CD4-positive, alpha-beta T cell (primary cell): ENCODE data around the gene SLC16A11. TPM values are rescaled to one million over a fixed set of nuclear protein-coding genes. Genes with fewer than 3 reads are reported as not detected.
"Not testable (repeated sequence)": the region's sequence is repeated elsewhere in the genome, so short reads cannot be mapped to it uniquely, and the experiment has no call there.

Source experiments
- ATAC-seq: fragments of 200-7000 bp; cut with Tn5 transposase; one replicate; pipeline ENCODE4 v1.10.0; 2022; ENCODE audit warnings: mild to moderate bottlenecking; ENCODE audit not compliant: poor library complexity
- CTCF ChIA-PET: fragments of 350-600 bp; sonication (Branson Sonifier 250); formaldehyde crosslinking; loops from one replicate; lab custom pipeline; 2021; ENCODE audit warnings: antibody characterized with exemption, inconsistent platforms; lab: Charles Lee
- POLR2A ChIA-PET: fragments of 350-600 bp; sonication (Branson Sonifier 250); formaldehyde crosslinking; loops from one replicate; lab custom pipeline; 2021; ENCODE audit warnings: antibody characterized with exemption, inconsistent platforms; lab: Charles Lee
- DNase-seq, 14 experiments: peaks; one replicate each; pipeline ENCODE4 v3.0.0-alpha.2; 2013 to 2020; ENCODE audit warnings: mixed read lengths in 2 of 14
- H3K27ac ChIP-seq, 2 donors: one replicate each; pipeline versions ENCODE4 v1.5.1 to v1.7.0; 2013; ENCODE audit warnings: low read length in 2 of 2, low read depth in 1 of 2, mild to moderate bottlenecking in 1 of 2
- H3K27me3 ChIP-seq, 2 experiments: 1 replicate in 1 of 2; 2 replicates in 1 of 2; pipeline versions ENCODE4 v1.6.1 to v1.7.0; 2013; ENCODE audit warnings: low read length in 2 of 2, control low read depth in 1 of 2, mild to moderate bottlenecking in 1 of 2, moderate library complexity in 1 of 2; ENCODE audit not compliant: insufficient read depth in 2 of 2, control insufficient read depth in 1 of 2
- H3K36me3 ChIP-seq: one replicate; pipeline ENCODE4 v1.6.1; 2013; ENCODE audit warnings: low read length, control low read depth; ENCODE audit not compliant: insufficient read depth
- H3K4me1 ChIP-seq: one replicate; pipeline ENCODE4 v1.6.1; 2013; ENCODE audit warnings: low read length, control low read depth; ENCODE audit not compliant: insufficient read depth
- H3K4me3 ChIP-seq: one replicate; pipeline ENCODE4 v1.5.1; 2013; ENCODE audit warnings: mild to moderate bottlenecking, low read length, moderate library complexity
- H3K9me3 ChIP-seq, 2 experiments: 1 replicate in 1 of 2; 2 replicates in 1 of 2; pipeline versions ENCODE4 v1.6.1 to v1.7.0; 2013; ENCODE audit warnings: low read length in 2 of 2, mild to moderate bottlenecking in 2 of 2, control low read depth in 1 of 2, moderate library complexity in 1 of 2; ENCODE audit not compliant: control insufficient read depth in 1 of 2, insufficient read depth in 1 of 2
- H3K27ac Mint-ChIP-seq: one replicate; pipeline ENCODE4 v1.8.0; 2020; ENCODE audit warnings: mixed read lengths
- H3K27me3 Mint-ChIP-seq: one replicate; pipeline ENCODE4 v1.8.0; 2021; ENCODE audit warnings: mixed read lengths
- H3K36me3 Mint-ChIP-seq: one replicate; pipeline ENCODE4 v1.8.0; 2021; ENCODE audit warnings: low read depth, mixed read lengths
- H3K4me1 Mint-ChIP-seq: one replicate; pipeline ENCODE4 v1.8.0; 2021; ENCODE audit warnings: low read depth, mixed read lengths
- H3K4me3 Mint-ChIP-seq: one replicate; pipeline ENCODE4 v1.8.0; 2020; ENCODE audit warnings: mild to moderate bottlenecking, mixed read lengths
- H3K9me3 Mint-ChIP-seq: one replicate; pipeline ENCODE4 v1.8.0; 2020; ENCODE audit warnings: mixed read lengths
- intact Hi-C, 2 experiments: fragments of 100-400 bp; cut with DNase I in 1 of 2; cut with micrococcal nuclease in 1 of 2; formaldehyde crosslinking; loops; one replicate each; pipeline versions ENCODE4 v1.15.1 to v1.9.0; 2023 to 2025; cut with DNase I, micrococcal nuclease
- total RNA-seq, 174 experiments: library from RNA in 2 of 174; stranded (reverse) in 2 of 174; gene quantifications; one replicate each; pipeline ENCODE4 v1.2.3 and lab custom pipeline; 2021 to 2026
- TF ChIP-seq, protein P1 (sequence below): fragments of 200-600 bp; IDR thresholded peaks from one replicate; pipeline ENCODE4 v1.8.0; 2022; ENCODE audit warnings: antibody characterized with exemption, mild to moderate bottlenecking

Gene SLC16A11
- total RNA-seq, 2 experiments from 2014 or later = 1.1 to 1.4 TPM

DNA sequence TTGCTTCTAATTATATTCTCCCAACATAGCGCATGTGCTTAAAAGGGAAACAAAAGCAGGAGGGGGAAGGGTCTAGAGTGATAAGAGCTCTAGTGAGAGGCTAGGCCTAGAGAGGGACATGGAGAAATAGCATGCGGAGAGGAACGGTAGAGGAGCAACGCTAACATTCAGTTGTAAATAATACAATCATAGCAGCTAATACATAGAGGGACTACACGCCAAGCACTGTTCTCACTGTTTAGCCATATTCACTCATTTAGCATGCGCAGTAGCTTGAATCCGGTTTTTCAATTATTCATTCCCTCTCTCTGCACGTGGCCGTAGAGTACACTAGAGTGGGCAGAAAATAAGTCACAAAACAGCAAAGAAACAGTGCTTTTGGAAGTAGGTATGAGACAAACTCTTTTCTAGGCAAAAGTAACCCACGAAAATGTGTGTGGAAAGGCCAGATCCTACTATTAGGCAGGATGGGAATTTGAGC is 49.7 kb downstream of the SLC16A11 start:
- H3K4me1 Mint-ChIP-seq = no peaks in the 10 kb centered on the region
- H3K4me3 Mint-ChIP-seq = no peak overlapping the region
- H3K36me3 Mint-ChIP-seq = peaks cover 33% of the 10 kb centered on the region
- intact Hi-C loops = no loop called here
- Histone ChIP-seq H3K4me3 (no peak overlapping the region), H3K27ac (no peak overlapping the region), H3K4me1 (no peaks in the 10 kb centered on the region), H3K27me3 (no peaks in the 10 kb centered on the region), H3K36me3 (peaks cover 23% of the 10 kb centered on the region), H3K9me3 (no peaks in the 10 kb centered on the region)
- peak overlapping the region; percentile 60 for H3K27ac Mint-ChIP-seq
- ChIA-PET CTCF (interaction anchor here (0.9 to 1.6 kb wide), 2 partner anchors 10 to 52 kb away, joined by 3 read pairs; no protein-coding TSS in a partner anchor), POLR2A (no interaction called here)
- TF ChIP-seq, protein P1, sequence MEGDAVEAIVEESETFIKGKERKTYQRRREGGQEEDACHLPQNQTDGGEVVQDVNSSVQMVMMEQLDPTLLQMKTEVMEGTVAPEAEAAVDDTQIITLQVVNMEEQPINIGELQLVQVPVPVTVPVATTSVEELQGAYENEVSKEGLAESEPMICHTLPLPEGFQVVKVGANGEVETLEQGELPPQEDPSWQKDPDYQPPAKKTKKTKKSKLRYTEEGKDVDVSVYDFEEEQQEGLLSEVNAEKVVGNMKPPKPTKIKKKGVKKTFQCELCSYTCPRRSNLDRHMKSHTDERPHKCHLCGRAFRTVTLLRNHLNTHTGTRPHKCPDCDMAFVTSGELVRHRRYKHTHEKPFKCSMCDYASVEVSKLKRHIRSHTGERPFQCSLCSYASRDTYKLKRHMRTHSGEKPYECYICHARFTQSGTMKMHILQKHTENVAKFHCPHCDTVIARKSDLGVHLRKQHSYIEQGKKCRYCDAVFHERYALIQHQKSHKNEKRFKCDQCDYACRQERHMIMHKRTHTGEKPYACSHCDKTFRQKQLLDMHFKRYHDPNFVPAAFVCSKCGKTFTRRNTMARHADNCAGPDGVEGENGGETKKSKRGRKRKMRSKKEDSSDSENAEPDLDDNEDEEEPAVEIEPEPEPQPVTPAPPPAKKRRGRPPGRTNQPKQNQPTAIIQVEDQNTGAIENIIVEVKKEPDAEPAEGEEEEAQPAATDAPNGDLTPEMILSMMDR = no peak
- no peak for ATAC-seq
- H3K9me3 Mint-ChIP-seq = no peaks in the 10 kb centered on the region
- no peak for DNase-seq
- H3K27me3 Mint-ChIP-seq = no peaks in the 10 kb centered on the region

DNA sequence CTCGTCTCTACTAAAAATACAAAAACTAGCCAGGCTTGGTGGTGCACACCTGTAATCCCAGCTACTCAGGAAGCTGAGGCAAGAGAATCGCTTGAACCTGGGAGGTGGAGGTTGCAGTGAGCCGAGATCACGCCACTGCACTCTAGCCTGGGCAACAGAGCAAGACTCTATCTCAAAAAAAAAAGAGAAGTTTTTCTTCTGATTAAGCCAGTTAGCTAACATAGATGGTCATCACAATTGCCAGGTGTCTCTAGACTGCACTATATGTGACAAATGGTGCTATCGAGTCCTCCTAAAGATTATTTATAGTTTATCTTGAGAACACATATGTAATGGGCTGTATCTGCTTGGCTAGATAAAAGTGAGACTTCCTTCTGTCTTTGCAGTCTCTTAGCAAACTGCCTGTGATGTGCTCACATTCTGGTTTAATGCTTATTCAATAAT is 50.3 kb downstream of the SLC16A11 start:
- H3K27me3 ChIP-seq, DNase-seq, H3K4me1 ChIP-seq, H3K4me3 Mint-ChIP-seq, H3K9me3 Mint-ChIP-seq, intact Hi-C loops, H3K4me3 ChIP-seq, H3K27ac ChIP-seq, H3K4me1 Mint-ChIP-seq, ATAC-seq, H3K9me3 ChIP-seq, POLR2A ChIA-PET, H3K27me3 Mint-ChIP-seq: not testable (repeated sequence)
- peak overlapping the region; percentile 60 for H3K27ac Mint-ChIP-seq
- peaks cover 27% of the 10 kb centered on the region for H3K36me3 Mint-ChIP-seq
- peaks cover 18% of the 10 kb centered on the region for H3K36me3 ChIP-seq
- CTCF ChIA-PET = interaction anchor here (0.9 to 1.6 kb wide), 2 partner anchors 11 to 52 kb away, joined by 3 read pairs; no protein-coding TSS in a partner anchor

Other genes with a start within 250 kb of the SLC16A11 start
- gene TEKT1, start 212.4 kb downstream of the SLC16A11 start, total RNA-seq = not detected
- not detected for gene ALOX12, start 48.0 kb downstream of the SLC16A11 start, total RNA-seq
- 10 to 100 TPM; 96.8 to 98.9 TPM for gene RNASEK, start 31.5 kb downstream of the SLC16A11 start, total RNA-seq
- not detected for gene BCL6B, start 21.0 kb downstream of the SLC16A11 start, total RNA-seq
- 1 to 10 TPM; 2.3 to 2.4 TPM for gene SLC16A13, start 8.1 kb downstream of the SLC16A11 start, total RNA-seq
- gene CLEC10A, start 36.2 kb upstream of the SLC16A11 start, total RNA-seq = under 1 TPM; 0.59 to 0.96 TPM
- gene ASGR2, start 70.7 kb upstream of the SLC16A11 start, total RNA-seq = under 1 TPM; 0.20 to 0.36 TPM
- gene ASGR1, start 135.3 kb upstream of the SLC16A11 start, total RNA-seq = under 1 TPM; 0.64 to 0.85 TPM
- gene DLG4, start 175.7 kb upstream of the SLC16A11 start, total RNA-seq = 10 to 100 TPM; 10.2 to 11.0 TPM
- gene ACADVL, start 175.8 kb upstream of the SLC16A11 start, total RNA-seq = 100 to 1,000 TPM; 237 to 257 TPM
- 10 to 100 TPM; 40.9 to 41.3 TPM for gene DVL2, start 190.4 kb upstream of the SLC16A11 start, total RNA-seq
- 1 to 10 TPM; 4.5 to 5.1 TPM for gene PHF23, start 195.4 kb upstream of the SLC16A11 start, total RNA-seq
- 100 to 1,000 TPM; 182 to 195 TPM for gene GABARAP, start 198.4 kb upstream of the SLC16A11 start, total RNA-seq
- 10 to 100 TPM; 79.3 to 80.7 TPM for gene CTDNEP1, start 207.6 kb upstream of the SLC16A11 start, total RNA-seq
- gene ELP5, start 208.1 kb upstream of the SLC16A11 start, total RNA-seq = 10 to 100 TPM; 20.1 to 21.3 TPM
- 1 to 10 TPM; 1.1 to 1.2 TPM for gene CLDN7, start 218.4 kb upstream of the SLC16A11 start, total RNA-seq
- gene SLC2A4, start 237.6 kb upstream of the SLC16A11 start, total RNA-seq = not detected